GM18526 (cell line): ENCODE results near the gene ZNF620.
A peak's percentile ranks its signal among the peaks of the same experiment; 100 is the strongest.

ENCODE experiments used
- POLR2A ChIP-seq: IDR thresholded peaks from 3 replicates; pipeline ENCODE4 v1.6.1; 2011; ENCODE audit not compliant: insufficient read length; ENCODE audit errors: extremely low read depth

Gene ZNF620

GRCh38 chr3:40505599-40506462 is at the start of gene ZNF620:
ZNF620 (plus strand) TSS chr3:40506039; CDS start chr3:40506353, 314 bp downstream.
- TF ChIP-seq POLR2A = no peak

GRCh38 chr3:40456279-40456939 is 49.4 kb upstream of the ZNF620 start:
- no peak for TF ChIP-seq POLR2A

- TF ChIP-seq POLR2A = peak; percentile 98
Measured at GRCh38 chr3:40456940-40457823, 48.7 kb upstream of the ZNF620 start, which contains the start of gene RPL14. RPL14 (plus strand) TSS chr3:40457339; CDS start chr3:40457472, 133 bp downstream.

GRCh38 chr3:40458473-40458872 is 47.4 kb upstream of the ZNF620 start:
- TF ChIP-seq POLR2A = no peak

GRCh38 chr3:40461161-40461560 is 44.7 kb upstream of the ZNF620 start:
- TF ChIP-seq POLR2A = no peak

GRCh38 chr3:40463579-40463978 is 42.3 kb upstream of the ZNF620 start:
- TF ChIP-seq POLR2A = no peak

GRCh38 chr3:40464339-40465110 is 41.3 kb upstream of the ZNF620 start:
- no peak for TF ChIP-seq POLR2A

- TF ChIP-seq POLR2A = no peak
Measured at GRCh38 chr3:40465111-40465407, 40.8 kb upstream of the ZNF620 start.

- TF ChIP-seq POLR2A = no peak
Measured at GRCh38 chr3:40465456-40465855, 40.4 kb upstream of the ZNF620 start.

GRCh38 chr3:40468018-40468417 is 37.8 kb upstream of the ZNF620 start:
- no peak for TF ChIP-seq POLR2A

- TF ChIP-seq POLR2A = no peak
Measured at GRCh38 chr3:40470701-40471100, 35.1 kb upstream of the ZNF620 start.

GRCh38 chr3:40476478-40477470 is 29.1 kb upstream of the ZNF620 start, which contains the start of gene ZNF619:
ZNF619 (plus strand) TSS chr3:40477122; CDS start chr3:40477980, 858 bp downstream.
- peak; percentile 40 for TF ChIP-seq POLR2A

- no peak for TF ChIP-seq POLR2A
Measured at GRCh38 chr3:40477666-40478065, 28.2 kb upstream of the ZNF620 start.

GRCh38 chr3:40487172-40487571 is 18.7 kb upstream of the ZNF620 start:
- no peak for TF ChIP-seq POLR2A

GRCh38 chr3:40490916-40491315 is 14.9 kb upstream of the ZNF620 start:
- TF ChIP-seq POLR2A = no peak
